ENCODE data around the gene NPRL2.

Gene NPRL2

DNA sequence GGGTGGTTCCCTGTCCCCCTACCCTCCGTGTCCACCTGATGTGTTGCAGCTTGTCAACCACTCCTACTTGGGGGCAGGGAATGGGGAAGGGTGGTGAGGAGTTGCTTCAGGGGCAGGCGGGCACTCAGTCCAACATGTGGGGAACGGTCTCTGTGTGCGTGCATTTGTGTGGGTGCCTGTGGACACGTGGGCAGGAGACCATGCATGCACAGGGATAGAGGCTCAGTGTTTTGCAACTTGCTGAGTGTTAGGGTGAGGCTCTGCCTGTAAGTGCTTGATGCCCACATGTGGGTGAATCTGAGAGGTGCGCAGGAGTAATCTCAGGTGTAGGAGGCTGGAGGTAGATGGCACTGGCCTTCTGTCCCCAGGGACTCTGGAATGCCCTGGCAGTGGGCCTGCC, 33.2 kb upstream of the NPRL2 start:
- Histone ChIP-seq H3K4me3 (replicated peaks; ENCODE audit: low read depth, low read length) (no peak overlapping the region), H3K27me3 (replicated peaks; ENCODE audit: control insufficient read depth, insufficient read depth, low read length) (peaks cover 7% of the 10 kb centered on the region), H3K36me3 (ENCODE audit: control insufficient read depth, insufficient read depth, low read length) (no peaks in the 10 kb centered on the region)
- TF ChIP-seq, protein P1, sequence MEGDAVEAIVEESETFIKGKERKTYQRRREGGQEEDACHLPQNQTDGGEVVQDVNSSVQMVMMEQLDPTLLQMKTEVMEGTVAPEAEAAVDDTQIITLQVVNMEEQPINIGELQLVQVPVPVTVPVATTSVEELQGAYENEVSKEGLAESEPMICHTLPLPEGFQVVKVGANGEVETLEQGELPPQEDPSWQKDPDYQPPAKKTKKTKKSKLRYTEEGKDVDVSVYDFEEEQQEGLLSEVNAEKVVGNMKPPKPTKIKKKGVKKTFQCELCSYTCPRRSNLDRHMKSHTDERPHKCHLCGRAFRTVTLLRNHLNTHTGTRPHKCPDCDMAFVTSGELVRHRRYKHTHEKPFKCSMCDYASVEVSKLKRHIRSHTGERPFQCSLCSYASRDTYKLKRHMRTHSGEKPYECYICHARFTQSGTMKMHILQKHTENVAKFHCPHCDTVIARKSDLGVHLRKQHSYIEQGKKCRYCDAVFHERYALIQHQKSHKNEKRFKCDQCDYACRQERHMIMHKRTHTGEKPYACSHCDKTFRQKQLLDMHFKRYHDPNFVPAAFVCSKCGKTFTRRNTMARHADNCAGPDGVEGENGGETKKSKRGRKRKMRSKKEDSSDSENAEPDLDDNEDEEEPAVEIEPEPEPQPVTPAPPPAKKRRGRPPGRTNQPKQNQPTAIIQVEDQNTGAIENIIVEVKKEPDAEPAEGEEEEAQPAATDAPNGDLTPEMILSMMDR (IDR thresholded peaks at IDR 0.05; ENCODE audit: insufficient read depth, low read length, poor library complexity, severe bottlenecking), result no peak
- no peak for DNase-seq (ENCODE audit: extremely low read depth, insufficient read length)

DNA sequence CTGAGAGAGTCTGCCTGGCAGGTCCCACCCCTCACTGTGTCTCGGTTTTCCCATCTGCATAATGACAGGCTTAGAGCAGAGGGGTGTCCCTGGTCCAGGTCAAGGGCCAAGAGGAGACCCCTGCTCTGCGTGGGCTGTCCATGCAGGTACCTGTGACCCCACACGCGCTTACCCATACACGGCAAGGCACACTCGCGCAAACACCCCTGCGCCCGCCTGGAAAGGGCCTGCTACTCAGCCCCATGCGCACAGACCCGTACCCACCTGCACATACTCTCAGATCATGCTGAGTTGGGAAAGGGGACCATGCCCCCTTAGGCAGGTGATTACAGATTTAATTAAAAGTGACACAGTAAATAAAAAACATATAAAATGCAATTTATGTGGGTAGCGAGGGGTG, 32.1 kb upstream of the NPRL2 start:
- H3K4me3 ChIP-seq (replicated peaks; ENCODE audit: low read depth, low read length), result no peak overlapping the region
- H3K27me3 ChIP-seq (replicated peaks; ENCODE audit: control insufficient read depth, insufficient read depth, low read length), result peaks cover 2% of the 10 kb centered on the region; the same call in 1 of the 2 replicates
- H3K36me3 ChIP-seq (ENCODE audit: control insufficient read depth, insufficient read depth, low read length), result no peaks in the 10 kb centered on the region
- DNase-seq (ENCODE audit: extremely low read depth, insufficient read length), result no peak
- TF ChIP-seq, protein P1 (IDR thresholded peaks at IDR 0.05; ENCODE audit: insufficient read depth, low read length, poor library complexity, severe bottlenecking), result no peak

DNA sequence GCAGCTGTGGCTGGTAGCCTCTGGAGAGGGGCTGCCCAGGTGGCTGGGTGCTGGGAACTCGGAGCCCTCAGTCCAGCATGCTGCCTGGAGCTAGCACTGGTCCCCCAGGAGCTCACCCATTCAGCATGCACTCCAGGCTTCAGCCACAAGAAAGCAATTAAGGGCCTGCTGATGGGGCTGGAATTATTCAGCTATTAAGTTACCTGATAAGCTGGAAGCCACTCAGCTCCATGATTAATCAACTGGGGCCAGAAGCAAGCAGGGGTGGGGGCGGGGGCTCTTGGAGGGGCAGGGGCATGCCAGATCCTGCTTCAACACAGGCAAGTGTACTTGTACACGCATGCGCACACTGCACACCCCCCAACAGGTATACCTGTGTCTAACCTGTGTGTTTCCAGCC, 30.8 kb upstream of the NPRL2 start:
- Histone ChIP-seq H3K36me3 (ENCODE audit: control insufficient read depth, insufficient read depth, low read length) (no peaks in the 10 kb centered on the region), H3K27me3 (replicated peaks; ENCODE audit: control insufficient read depth, insufficient read depth, low read length) (no peaks in the 10 kb centered on the region; the same call in 1 of the 2 replicates), H3K4me3 (replicated peaks; ENCODE audit: low read depth, low read length) (no peak overlapping the region)
- no peak for DNase-seq (ENCODE audit: extremely low read depth, insufficient read length)
- TF ChIP-seq, protein P1 (IDR thresholded peaks at IDR 0.05; ENCODE audit: insufficient read depth, low read length, poor library complexity, severe bottlenecking), result no peak

DNA sequence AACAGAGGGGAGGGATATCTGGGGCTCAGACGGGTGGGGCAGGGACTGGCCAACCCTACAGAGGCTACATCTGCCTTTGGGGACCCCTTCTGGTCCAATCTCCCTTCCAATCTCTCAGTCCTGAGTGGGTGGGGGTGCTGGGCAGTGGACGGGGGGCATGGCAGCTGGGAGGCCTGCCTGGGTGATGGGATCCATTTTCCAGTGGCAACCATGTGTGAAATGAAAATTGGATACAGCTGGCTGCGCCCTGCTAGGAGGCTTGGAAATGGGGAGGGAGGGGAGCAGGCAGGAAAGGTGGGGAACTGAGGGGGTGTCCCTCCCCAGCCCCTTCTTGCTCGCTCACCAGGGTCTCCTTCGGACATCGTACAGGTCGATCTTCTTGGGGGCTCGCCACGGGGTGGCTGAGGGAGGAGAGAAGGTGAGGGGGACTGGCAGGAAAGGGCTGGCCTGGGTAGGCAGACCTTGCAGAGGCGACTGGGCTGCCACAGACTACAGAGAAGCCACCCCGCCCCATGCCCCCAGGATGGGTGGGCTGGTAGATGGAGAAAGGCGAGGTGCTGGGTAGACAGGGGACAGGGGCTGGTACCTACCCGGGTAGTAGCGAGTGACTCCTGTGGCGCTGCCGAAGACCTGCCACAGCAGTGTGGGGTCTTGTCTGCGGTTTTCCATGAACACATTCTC, 30.0 kb upstream of the NPRL2 start:
- no peaks in the 10 kb centered on the region; the same call in 1 of the 2 replicates for H3K27me3 ChIP-seq (replicated peaks; ENCODE audit: control insufficient read depth, insufficient read depth, low read length)

DNA sequence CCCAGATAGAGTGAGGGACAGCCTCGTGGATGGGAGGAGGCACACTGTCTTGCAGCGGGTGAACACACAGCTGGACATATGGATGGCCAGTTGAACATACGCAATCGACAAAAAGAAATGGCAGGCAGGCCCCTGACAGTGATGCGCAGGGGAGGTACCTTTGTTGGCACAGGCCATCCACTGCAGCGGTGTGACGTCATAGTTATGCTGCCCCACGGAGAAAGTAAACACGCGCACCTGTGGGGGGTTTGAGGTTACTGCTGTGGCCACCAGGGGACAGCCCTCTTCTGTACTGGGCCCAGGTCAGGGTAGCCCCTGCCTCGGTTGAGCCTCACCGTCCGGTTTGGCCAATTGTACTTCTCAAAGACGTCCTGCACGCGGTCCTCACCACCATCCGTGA, 28.2 kb upstream of the NPRL2 start:
- Histone ChIP-seq H3K36me3 (ENCODE audit: control insufficient read depth, insufficient read depth, low read length) (no peaks in the 10 kb centered on the region), H3K4me3 (replicated peaks; ENCODE audit: low read depth, low read length) (no peak overlapping the region), H3K27me3 (replicated peaks; ENCODE audit: control insufficient read depth, insufficient read depth, low read length) (no peaks in the 10 kb centered on the region; the same call in 1 of the 2 replicates)
- TF ChIP-seq, protein P1 (IDR thresholded peaks at IDR 0.05; ENCODE audit: insufficient read depth, low read length, poor library complexity, severe bottlenecking), result no peak
- no peak for DNase-seq (ENCODE audit: extremely low read depth, insufficient read length)

More for the DNA sequence above, 30.0 kb upstream of the NPRL2 start:
- TF ChIP-seq, protein P1 (IDR thresholded peaks at IDR 0.05; ENCODE audit: insufficient read depth, low read length, poor library complexity, severe bottlenecking), result no peak
- no peak for DNase-seq (ENCODE audit: extremely low read depth, insufficient read length)
- no peak overlapping the region for H3K4me3 ChIP-seq (replicated peaks; ENCODE audit: low read depth, low read length)
- no peaks in the 10 kb centered on the region for H3K36me3 ChIP-seq (ENCODE audit: control insufficient read depth, insufficient read depth, low read length)

Data from GM06990 (cell line).